ENCODE measurements around the gene CHST8.

DNA sequence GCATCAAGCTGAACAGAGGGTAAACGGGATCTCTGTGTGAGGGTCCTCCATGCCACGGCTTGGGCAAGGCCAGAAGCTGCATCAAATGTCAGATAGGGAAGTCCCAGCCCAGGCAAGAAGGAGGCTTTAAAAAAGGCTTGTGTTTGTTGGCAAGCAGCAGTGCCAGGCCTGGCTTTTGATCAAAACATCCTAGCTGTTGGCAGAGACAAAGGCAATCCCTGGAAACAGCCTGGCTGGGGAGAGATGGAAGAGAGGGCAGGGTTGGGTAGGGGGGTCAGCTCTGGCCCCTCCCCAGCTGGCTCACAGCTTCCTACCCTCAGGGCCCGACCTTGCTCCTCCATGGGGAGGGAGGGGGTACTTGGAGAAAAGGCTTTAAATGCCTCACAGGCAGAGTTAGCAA is 113.2 kb downstream of the CHST8 start:
- TF ChIP-seq, protein P1, sequence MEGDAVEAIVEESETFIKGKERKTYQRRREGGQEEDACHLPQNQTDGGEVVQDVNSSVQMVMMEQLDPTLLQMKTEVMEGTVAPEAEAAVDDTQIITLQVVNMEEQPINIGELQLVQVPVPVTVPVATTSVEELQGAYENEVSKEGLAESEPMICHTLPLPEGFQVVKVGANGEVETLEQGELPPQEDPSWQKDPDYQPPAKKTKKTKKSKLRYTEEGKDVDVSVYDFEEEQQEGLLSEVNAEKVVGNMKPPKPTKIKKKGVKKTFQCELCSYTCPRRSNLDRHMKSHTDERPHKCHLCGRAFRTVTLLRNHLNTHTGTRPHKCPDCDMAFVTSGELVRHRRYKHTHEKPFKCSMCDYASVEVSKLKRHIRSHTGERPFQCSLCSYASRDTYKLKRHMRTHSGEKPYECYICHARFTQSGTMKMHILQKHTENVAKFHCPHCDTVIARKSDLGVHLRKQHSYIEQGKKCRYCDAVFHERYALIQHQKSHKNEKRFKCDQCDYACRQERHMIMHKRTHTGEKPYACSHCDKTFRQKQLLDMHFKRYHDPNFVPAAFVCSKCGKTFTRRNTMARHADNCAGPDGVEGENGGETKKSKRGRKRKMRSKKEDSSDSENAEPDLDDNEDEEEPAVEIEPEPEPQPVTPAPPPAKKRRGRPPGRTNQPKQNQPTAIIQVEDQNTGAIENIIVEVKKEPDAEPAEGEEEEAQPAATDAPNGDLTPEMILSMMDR (conservative IDR thresholded peaks at IDR 0.05; ENCODE audit: low read length) = no peak
- no peak for TF ChIP-seq EZH2phosphoT487 (IDR thresholded peaks at IDR 0.05; ENCODE audit: borderline replicate concordance)

Data from Loucy (cell line).